Liver (tissue), 10 donors: Measurements from ENCODE around the gene MSANTD4. TPM values are rescaled to one million over a fixed set of nuclear protein-coding genes. Genes with fewer than 3 reads are reported as not detected.

Experiments
- DNase-seq: peaks from one replicate; pipeline ENCODE4 v3.0.0-alpha.2; 2017; ENCODE audit warnings: low spot score
- H3K27ac ChIP-seq, 2 donors: one replicate each; pipeline ENCODE4 v1.7.0; 2013; ENCODE audit warnings: inconsistent platforms in 2 of 2, low read length in 2 of 2, control low read depth in 1 of 2, low read depth in 1 of 2, mild to moderate bottlenecking in 1 of 2
- H3K27me3 ChIP-seq, 4 donors: one replicate each; pipeline versions ENCODE4 v1.6.1 to v1.7.0; 2013; ENCODE audit warnings: low read length in 3 of 4, inconsistent platforms in 1 of 4, mild to moderate bottlenecking in 1 of 4, moderate library complexity in 1 of 4; ENCODE audit not compliant: control insufficient read depth in 4 of 4, insufficient read depth in 4 of 4
- H3K36me3 ChIP-seq, 4 donors: one replicate each; pipeline versions ENCODE4 v1.6.1 to v1.7.0; 2013; ENCODE audit warnings: low read length in 3 of 4, mild to moderate bottlenecking in 3 of 4, low read depth in 1 of 4, moderate library complexity in 1 of 4; ENCODE audit not compliant: control insufficient read depth in 4 of 4, insufficient read depth in 3 of 4
- H3K4me1 ChIP-seq, 4 donors: one replicate each; pipeline versions ENCODE4 v1.6.1 to v1.7.0; 2013; ENCODE audit warnings: low read length in 3 of 4, mild to moderate bottlenecking in 3 of 4, moderate library complexity in 1 of 4; ENCODE audit not compliant: control insufficient read depth in 4 of 4, insufficient read depth in 4 of 4
- H3K4me3 ChIP-seq, 3 donors: one replicate each; pipeline versions ENCODE4 v1.6.1 to v1.7.0; 2013; ENCODE audit warnings: low read length in 3 of 3, control low read depth in 1 of 3, low read depth in 1 of 3, mild to moderate bottlenecking in 1 of 3
- H3K9ac ChIP-seq, 2 donors: one replicate each; pipeline ENCODE4 v1.7.0; 2013; ENCODE audit warnings: low read length in 2 of 2, mild to moderate bottlenecking in 2 of 2, moderate library complexity in 2 of 2, control low read depth in 1 of 2, low read depth in 1 of 2
- H3K9me3 ChIP-seq, 4 donors: one replicate each; pipeline versions ENCODE4 v1.6.1 to v1.7.0; 2013; ENCODE audit warnings: low read length in 3 of 4; ENCODE audit not compliant: control insufficient read depth in 4 of 4
- FOXA1 ChIP-seq: IDR thresholded peaks from 2 replicates; pipeline ENCODE4 v1.6.1; 2016; ENCODE audit warnings: antibody characterized with exemption
- FOXA2 ChIP-seq: IDR thresholded peaks from 2 replicates; pipeline ENCODE4 v1.6.1; 2016; ENCODE audit warnings: antibody characterized with exemption
- GABPA ChIP-seq, 2 donors: IDR thresholded peaks in 1 of 2; conservative IDR thresholded peaks in 1 of 2; 2 replicates each; pipeline ENCODE4 v1.6.1; 2016; ENCODE audit warnings: antibody characterized with exemption in 2 of 2, mild to moderate bottlenecking in 1 of 2, moderate library complexity in 1 of 2
- HNF4A ChIP-seq, 2 donors: conservative IDR thresholded peaks; 2 replicates each; pipeline ENCODE4 v1.6.1; 2016; ENCODE audit warnings: antibody characterized with exemption in 2 of 2, mild to moderate bottlenecking in 2 of 2
- HNF4G ChIP-seq: IDR thresholded peaks from 2 replicates; pipeline ENCODE4 v1.6.1; 2016; ENCODE audit warnings: antibody characterized with exemption
- JUND ChIP-seq, 2 donors: IDR thresholded peaks; 2 replicates each; pipeline ENCODE4 v1.6.1; 2016; ENCODE audit warnings: antibody characterized with exemption in 2 of 2
- NR2F2 ChIP-seq: IDR thresholded peaks from 2 replicates; pipeline ENCODE4 v1.6.1; 2016; ENCODE audit warnings: antibody characterized with exemption
- RAD21 ChIP-seq, 2 donors: IDR thresholded peaks; 2 replicates each; pipeline ENCODE4 v1.6.1; 2016; ENCODE audit warnings: antibody characterized with exemption in 2 of 2, mild to moderate bottlenecking in 2 of 2
- RXRA ChIP-seq, 2 donors: IDR thresholded peaks; 2 replicates each; pipeline ENCODE4 v1.6.1; 2017 to 2018; ENCODE audit warnings: antibody characterized with exemption in 2 of 2, mild to moderate bottlenecking in 1 of 2
- SP1 ChIP-seq: IDR thresholded peaks from 2 replicates; pipeline ENCODE4 v1.6.1; 2018; ENCODE audit warnings: antibody characterized with exemption, mild to moderate bottlenecking
- TAF1 ChIP-seq: conservative IDR thresholded peaks from 2 replicates; pipeline ENCODE4 v1.6.1; 2016; ENCODE audit warnings: antibody characterized with exemption, mild to moderate bottlenecking
- YY1 ChIP-seq: IDR thresholded peaks from 2 replicates; pipeline ENCODE4 v1.6.1; 2016; ENCODE audit warnings: antibody characterized with exemption, mild to moderate bottlenecking
- WGBS: extraction: QIAGEN DNeasy Blood & Tissue Kit; methylation state at CpG from one replicate; pipeline ENCODE4 v1.1.7; 2013; 5-methylcytosine and 5-hydroxymethylcytosine counted together
- polyA plus RNA-seq, 2 donors: library from polyadenylated mRNA; stranded (reverse) in 1 of 2; unstranded in 1 of 2; fragments of 200-250 nt in 1 of 2; fragments of >200 nt in 1 of 2; fragmentation: Nextera tagmentation in 1 of 2; extraction: Ambion mirVana in 1 of 2; gene quantifications; one replicate each; pipeline versions ENCODE4 v1.2.1 to v1.2.3, GENCODE V29; 2013 to 2015
- small RNA-seq: library from RNA; depleted of rRNA; stranded (forward); fragments of <200 nt; gene quantifications from one replicate; pipeline ENCODE3, GENCODE V24; 2014
- total RNA-seq, 2 donors: library from RNA; depleted of rRNA; stranded (reverse); fragments of >200 nt; gene quantifications; one replicate each; pipeline ENCODE4 v1.2.3, GENCODE V29; 2014
- TF ChIP-seq, protein P1 (sequence below): IDR thresholded peaks from 2 replicates; pipeline ENCODE4 v1.6.1; 2016; ENCODE audit warnings: antibody characterized with exemption
- TF ChIP-seq, protein P2 (sequence below): IDR thresholded peaks from 2 replicates; pipeline ENCODE4 v1.6.1; 2016; ENCODE audit warnings: antibody characterized with exemption, mild to moderate bottlenecking
- TF ChIP-seq, protein P3 (sequence below): fragments of 150-350 bp; IDR thresholded peaks from 2 replicates; pipeline ENCODE4 v1.5.1; 2017; ENCODE audit warnings: improper control_type of control experiment, low read depth, low read length; ENCODE audit not compliant: missing input control
- TF ChIP-seq, protein P4 (sequence below): IDR thresholded peaks from 2 replicates; pipeline ENCODE4 v1.6.1; 2016; ENCODE audit warnings: antibody characterized with exemption
- donor health status: healthy.
- donor health status: healthy.
- donor health status: healthy.
- donor health status: healthy.
- donor health status: healthy.

The MSANTD4 gene
- total and polyA plus RNA-seq, 4 donors = 2.1 to 8.7 (median 5.7) TPM

DNA sequence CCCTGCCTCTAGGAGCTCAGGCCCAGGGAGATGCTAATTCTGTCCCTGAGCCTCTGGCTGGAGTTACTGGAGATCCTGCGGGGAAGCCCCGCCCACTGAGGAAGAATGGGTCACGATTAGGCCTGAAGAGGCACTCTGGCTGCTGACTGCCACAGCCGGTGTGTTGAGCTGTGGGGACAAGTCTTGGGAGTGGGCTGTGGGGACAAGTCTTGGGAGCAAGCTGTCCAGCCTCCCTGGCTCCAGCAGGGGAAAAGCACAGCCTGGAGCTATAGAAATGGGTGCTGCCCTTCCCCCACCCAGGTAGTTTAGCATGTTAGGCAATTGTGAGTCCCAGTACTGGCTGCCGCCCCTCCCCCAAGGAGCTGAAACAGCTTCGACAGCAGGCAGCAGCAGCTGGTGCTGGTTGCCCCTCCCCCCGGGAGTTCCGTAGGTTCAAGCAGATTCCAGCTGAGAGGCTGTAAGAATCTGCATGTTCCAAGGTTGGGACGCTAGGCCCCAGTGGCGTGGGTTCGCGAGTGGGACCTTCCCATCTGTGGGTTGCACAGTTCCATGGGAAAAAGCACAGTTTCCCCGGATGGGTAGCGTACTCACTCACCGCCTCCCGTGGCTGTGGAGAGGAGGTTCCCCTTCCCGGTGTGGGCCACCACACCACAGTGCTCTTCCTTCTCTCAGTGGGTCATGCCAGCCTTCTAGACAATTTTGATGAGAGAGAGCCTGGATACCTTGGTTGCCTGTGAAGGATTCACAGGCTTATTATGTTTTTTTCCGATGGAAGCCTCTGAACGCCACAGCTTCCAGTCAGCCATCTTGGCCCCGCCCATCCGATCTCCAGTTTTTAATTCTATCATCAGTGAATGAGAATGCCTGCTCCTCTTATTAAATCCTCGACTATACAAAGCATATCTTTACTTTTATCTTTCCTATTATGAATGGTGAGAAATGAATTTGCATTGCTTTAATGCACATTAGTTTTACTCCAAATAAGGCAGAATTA is 61.5 kb downstream of the MSANTD4 start:
- Histone ChIP-seq H3K27ac (no peak overlapping the region), H3K9ac (no peak overlapping the region), H3K9me3 (no peaks in the 10 kb centered on the region), H3K4me3 (no peak overlapping the region), H3K4me1 (no peaks in the 10 kb centered on the region), H3K27me3 (no peaks in the 10 kb centered on the region), H3K36me3 (no peaks in the 10 kb centered on the region)
- WGBS = 81% methylated on average over 22 of the region's 22 CpGs
- TF ChIP-seq RAD21 (IDR thresholded peaks at IDR 0.05) (no peak), HNF4A (conservative IDR thresholded peaks at IDR 0.05) (no peak), NR2F2 (no peak), TAF1 (no peak), GABPA (IDR thresholded peaks at IDR 0.05 in 1 of 2, conservative IDR thresholded peaks at IDR 0.05 in 1 of 2) (no peak), FOXA2 (no peak), JUND (IDR thresholded peaks at IDR 0.05) (no peak), SP1 (no peak), RXRA (IDR thresholded peaks at IDR 0.05) (no peak), HNF4G (no peak), YY1 (no peak), FOXA1 (no peak)
- TF ChIP-seq, protein P1, sequence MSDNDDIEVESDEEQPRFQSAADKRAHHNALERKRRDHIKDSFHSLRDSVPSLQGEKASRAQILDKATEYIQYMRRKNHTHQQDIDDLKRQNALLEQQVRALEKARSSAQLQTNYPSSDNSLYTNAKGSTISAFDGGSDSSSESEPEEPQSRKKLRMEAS = no peak
- TF ChIP-seq, protein P2, sequence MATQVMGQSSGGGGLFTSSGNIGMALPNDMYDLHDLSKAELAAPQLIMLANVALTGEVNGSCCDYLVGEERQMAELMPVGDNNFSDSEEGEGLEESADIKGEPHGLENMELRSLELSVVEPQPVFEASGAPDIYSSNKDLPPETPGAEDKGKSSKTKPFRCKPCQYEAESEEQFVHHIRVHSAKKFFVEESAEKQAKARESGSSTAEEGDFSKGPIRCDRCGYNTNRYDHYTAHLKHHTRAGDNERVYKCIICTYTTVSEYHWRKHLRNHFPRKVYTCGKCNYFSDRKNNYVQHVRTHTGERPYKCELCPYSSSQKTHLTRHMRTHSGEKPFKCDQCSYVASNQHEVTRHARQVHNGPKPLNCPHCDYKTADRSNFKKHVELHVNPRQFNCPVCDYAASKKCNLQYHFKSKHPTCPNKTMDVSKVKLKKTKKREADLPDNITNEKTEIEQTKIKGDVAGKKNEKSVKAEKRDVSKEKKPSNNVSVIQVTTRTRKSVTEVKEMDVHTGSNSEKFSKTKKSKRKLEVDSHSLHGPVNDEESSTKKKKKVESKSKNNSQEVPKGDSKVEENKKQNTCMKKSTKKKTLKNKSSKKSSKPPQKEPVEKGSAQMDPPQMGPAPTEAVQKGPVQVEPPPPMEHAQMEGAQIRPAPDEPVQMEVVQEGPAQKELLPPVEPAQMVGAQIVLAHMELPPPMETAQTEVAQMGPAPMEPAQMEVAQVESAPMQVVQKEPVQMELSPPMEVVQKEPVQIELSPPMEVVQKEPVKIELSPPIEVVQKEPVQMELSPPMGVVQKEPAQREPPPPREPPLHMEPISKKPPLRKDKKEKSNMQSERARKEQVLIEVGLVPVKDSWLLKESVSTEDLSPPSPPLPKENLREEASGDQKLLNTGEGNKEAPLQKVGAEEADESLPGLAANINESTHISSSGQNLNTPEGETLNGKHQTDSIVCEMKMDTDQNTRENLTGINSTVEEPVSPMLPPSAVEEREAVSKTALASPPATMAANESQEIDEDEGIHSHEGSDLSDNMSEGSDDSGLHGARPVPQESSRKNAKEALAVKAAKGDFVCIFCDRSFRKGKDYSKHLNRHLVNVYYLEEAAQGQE = no peak
- TF ChIP-seq, protein P3, sequence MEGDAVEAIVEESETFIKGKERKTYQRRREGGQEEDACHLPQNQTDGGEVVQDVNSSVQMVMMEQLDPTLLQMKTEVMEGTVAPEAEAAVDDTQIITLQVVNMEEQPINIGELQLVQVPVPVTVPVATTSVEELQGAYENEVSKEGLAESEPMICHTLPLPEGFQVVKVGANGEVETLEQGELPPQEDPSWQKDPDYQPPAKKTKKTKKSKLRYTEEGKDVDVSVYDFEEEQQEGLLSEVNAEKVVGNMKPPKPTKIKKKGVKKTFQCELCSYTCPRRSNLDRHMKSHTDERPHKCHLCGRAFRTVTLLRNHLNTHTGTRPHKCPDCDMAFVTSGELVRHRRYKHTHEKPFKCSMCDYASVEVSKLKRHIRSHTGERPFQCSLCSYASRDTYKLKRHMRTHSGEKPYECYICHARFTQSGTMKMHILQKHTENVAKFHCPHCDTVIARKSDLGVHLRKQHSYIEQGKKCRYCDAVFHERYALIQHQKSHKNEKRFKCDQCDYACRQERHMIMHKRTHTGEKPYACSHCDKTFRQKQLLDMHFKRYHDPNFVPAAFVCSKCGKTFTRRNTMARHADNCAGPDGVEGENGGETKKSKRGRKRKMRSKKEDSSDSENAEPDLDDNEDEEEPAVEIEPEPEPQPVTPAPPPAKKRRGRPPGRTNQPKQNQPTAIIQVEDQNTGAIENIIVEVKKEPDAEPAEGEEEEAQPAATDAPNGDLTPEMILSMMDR = no peak
- TF ChIP-seq, protein P4, sequence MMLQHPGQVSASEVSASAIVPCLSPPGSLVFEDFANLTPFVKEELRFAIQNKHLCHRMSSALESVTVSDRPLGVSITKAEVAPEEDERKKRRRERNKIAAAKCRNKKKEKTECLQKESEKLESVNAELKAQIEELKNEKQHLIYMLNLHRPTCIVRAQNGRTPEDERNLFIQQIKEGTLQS = no peak
- DNase-seq = no peak

Small RNA genes lying within 50 kb of the gene (small RNA-seq; reads per million reads assigned to genes)
- not detected for gene RNU6-277P

Other genes with a start within 250 kb of the MSANTD4 start
- gene KBTBD3, start 55.1 kb upstream of the MSANTD4 start, total RNA-seq = 1 to 10 TPM; 1.3 to 3.4 TPM
- gene KBTBD3, start 55.1 kb upstream of the MSANTD4 start, polyA plus RNA-seq = 10 to 100 TPM in 1 of 2 donors, 1 to 10 TPM in 1; 1.0 to 12.4 TPM
- gene AASDHPPT, start 55.4 kb upstream of the MSANTD4 start, total RNA-seq = 10 to 100 TPM; 24.0 to 29.9 TPM
- 10 to 100 TPM; 13.1 to 19.2 TPM for gene AASDHPPT, start 55.4 kb upstream of the MSANTD4 start, polyA plus RNA-seq